GM21526 (cell line): ENCODE results near the gene KIF25.

Source experiments
- ATAC-seq: cut with Tn5 transposase; IDR thresholded peaks from one replicate; pipeline ENCODE4 v1.9.1; 2021; ENCODE audit warnings: moderate library complexity; ENCODE audit not compliant: unreplicated experiment, low FRiP score

Gene KIF25

GRCh38 chr6:168033791-168034190, 36.3 kb downstream of the KIF25 start:
- no peak for ATAC-seq

DNA sequence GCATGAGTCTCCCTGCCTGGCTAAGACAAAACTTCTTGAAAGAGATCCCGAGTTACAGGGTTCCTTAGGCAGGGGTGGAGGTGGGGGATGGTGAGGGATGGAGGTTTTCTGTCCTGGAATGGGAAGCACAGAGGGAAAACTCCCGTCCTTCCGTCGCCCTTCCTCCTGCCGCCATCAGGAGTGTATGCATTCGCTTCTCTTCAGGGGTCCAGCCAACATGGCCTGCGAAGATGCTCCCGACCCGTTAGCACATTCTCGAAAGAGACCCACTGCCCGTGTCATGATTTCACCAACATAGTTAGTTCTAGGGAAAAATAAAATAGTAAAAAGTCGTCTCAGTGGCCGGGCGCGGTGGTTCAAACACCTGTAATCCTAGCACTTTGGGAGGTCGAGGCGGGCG, 37.1 kb downstream of the KIF25 start:
- no peak for ATAC-seq

DNA sequence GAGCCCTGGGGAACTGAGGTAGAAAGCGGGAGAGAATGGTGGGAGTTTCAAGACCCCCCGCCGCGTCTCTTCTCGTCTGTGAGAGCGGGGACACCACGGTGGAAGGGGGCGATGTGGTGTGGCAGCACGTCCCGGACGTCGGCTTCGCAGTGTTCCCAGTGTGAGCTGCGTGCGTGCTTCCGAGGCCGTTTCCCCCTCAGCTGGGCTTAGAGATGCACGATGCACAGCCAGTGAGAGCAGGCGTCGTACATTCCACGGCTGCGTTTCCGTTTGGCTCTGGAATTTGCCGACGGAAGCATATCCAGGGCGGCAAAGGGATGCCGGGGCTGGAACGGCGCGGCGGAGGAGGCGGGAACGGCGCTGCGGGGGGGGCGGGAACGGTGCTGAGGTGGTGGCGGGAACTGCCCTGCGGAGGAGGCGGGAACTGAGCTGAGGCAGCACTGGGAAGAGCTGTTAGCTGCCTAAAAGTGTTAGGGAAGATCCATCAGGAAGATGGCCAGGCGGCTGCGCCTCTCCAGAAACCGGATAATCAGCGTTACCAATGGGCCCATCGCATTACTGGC, 37.7 kb downstream of the KIF25 start:
- no peak for ATAC-seq

DNA sequence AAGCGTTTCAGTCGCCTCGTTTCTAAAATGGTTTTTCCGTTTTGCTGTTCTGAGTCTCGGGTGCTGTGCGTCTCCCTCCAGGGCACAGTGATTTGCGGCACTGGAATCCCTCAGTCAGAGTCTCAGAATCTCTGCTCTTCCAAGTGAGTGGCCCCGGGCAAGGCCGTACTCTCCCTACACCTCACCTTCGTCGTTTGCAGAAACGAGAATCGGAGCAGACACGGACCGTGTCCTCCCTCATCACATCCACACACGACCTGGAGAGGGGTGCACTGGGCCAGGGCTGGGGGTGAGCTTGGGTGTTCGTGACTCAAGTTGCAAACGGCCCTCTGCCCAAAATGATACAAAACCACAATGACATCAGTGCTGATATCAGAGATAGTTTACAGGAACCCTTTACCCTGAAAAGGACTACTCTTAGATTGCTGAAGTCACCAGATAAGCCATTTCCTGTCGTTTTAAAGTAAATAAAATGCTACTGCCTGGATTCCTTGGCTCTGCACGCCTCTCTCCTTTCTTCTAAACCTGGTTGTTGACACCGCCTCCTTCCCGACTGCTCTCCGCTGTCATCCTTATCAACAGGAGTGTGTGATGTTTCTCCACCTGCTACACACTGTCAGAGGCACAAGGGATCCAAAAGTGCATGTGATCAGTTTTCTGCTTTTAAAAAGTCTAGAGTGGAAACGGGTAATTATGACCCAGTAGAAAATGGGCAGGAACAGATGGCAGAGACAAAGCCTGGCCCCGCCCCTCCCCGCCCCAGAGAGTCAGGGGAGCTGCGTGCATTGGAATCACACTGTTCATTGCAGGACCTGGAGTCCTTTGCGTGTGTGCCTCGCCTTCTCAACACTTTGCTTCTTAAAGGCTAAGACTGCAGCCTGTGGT, 38.4 kb downstream of the KIF25 start:
- no peak for ATAC-seq

GRCh38 chr6:168037242-168037641, 39.8 kb downstream of the KIF25 start:
- ATAC-seq = no peak

GRCh38 chr6:168037856-168038255, 40.4 kb downstream of the KIF25 start:
- no peak for ATAC-seq

- no peak for ATAC-seq
Measured at GRCh38 chr6:168038576-168039140, 41.2 kb downstream of the KIF25 start.

- ATAC-seq = no peak
Measured at GRCh38 chr6:168039301-168039700, 41.8 kb downstream of the KIF25 start.

- ATAC-seq = no peak
Measured at GRCh38 chr6:168039849-168040248, 42.4 kb downstream of the KIF25 start.

GRCh38 chr6:168040856-168041496, 43.5 kb downstream of the KIF25 start:
- no peak for ATAC-seq

GRCh38 chr6:168041928-168042327, 44.5 kb downstream of the KIF25 start:
- ATAC-seq = no peak

DNA sequence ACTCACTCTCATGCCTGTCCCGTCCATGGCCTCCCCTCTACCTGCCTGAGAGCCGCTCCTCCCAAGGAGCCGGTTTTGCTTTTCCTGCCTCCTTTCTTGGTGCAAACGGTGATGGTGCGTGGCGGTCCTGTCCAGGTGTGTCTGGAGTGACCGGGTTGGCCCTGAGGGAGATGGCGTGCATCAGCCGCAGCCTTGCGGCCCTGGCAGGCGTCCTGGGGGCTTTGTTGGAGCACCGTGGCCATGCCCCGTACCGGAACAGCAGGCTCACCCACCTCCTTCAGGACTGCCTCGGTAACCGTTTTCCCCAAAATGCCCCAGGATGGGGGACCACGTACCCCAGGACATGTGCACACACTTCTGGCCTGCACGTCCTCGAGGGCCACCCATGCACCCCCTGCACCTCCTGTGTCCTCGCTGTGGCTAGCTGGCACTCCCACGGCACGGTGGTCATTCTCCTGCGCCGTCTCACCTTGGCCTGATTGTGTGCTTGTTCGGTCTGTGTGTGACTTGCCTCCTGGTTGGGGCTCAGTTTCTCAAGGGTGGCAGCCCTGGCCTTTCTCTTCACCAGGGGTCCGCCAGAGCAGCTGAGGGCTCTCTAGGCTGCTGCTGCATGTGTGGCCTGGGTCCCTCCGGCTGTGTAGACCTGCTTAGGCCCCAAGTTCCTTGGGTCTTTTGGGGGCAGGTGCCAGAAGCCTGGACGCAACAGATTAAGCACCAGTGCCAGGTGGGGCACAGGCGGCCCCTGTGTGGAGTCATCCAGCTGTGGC, 45.1 kb downstream of the KIF25 start:
- ATAC-seq = no peak

DNA sequence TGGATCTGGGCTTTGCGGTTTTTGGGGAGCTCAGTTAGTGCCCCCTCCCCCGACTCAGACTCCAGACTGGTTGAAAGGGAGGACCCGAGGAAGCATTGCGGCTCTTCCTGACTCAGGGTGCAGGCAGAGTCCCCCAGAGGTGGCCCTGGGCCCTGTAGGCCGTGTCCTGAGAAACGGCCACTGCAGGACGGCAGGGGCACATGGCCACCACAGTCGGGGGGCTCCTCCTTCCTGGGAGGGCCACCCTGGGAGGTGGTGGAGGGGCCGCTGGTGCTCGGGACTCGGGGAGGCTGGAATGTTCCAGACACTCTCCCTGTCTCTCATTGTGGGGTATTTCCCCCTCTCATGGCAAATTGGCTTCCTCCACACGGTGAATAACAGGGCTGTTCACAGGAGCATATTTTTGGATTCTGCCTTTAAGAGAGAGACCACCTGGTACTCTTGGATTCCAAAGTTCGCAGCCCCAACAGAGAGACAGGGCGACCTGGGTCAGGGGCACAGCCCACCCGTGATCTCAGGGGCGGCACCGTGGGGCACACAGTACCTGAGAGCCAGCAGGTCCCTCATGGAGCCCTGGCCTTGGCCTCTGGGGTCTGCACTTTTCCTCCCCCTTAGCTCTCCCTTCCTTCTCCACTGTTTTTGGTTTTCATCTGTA, 45.8 kb downstream of the KIF25 start:
- no peak for ATAC-seq

DNA sequence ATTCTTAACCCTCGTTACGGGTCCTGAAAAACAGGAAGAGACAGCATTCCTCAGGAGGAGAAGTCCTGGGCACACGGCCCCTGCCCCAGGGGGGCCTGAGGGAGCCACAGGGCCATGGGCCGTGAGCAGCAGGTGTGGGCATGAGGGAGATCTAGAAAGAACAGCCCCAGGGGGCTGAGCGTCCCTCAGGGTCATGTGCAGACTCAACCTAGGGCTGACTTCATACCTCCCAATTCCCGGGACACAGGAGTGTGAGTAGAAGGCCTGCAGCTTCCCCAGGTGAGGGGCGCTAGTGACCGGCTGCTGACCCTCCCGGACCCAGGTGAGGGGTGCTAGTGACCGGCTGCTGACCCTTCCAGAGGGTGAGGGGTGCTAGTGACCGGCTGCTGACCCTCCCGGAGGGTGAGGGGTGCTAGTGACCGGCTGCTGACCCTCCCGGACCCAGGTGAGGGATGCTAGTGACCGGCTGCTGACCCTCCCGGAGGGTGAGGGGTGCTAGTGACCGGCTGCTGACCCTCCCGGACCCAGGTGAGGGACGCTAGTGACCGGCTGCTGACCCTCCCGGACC, 46.5 kb downstream of the KIF25 start:
- no peak for ATAC-seq

GRCh38 chr6:168044521-168045130, 47.2 kb downstream of the KIF25 start:
- ATAC-seq = no peak

- ATAC-seq = no peak
Measured at GRCh38 chr6:168045141-168045691, 47.7 kb downstream of the KIF25 start.

GRCh38 chr6:168045706-168046620, 48.5 kb downstream of the KIF25 start:
- ATAC-seq = no peak

GRCh38 chr6:168046696-168047095, 49.2 kb downstream of the KIF25 start:
- no peak for ATAC-seq
